ENCODE results near the gene PLS1. TPM values are rescaled to one million over a fixed set of nuclear protein-coding genes. Genes with fewer than 3 reads are reported as not detected.
A peak's percentile ranks its signal among the peaks of the same experiment; 100 is the strongest.

The PLS1 gene
- total RNA-seq, 1 donor from 2014 or later: 21.8 TPM

- DNase-seq (ENCODE audit: low read depth): no peak
- Histone ChIP-seq H3K36me3 (ENCODE audit: control insufficient read depth, insufficient read depth, low read length) (no peaks in the 10 kb centered on the region), H3K27me3 (ENCODE audit: control insufficient read depth, insufficient read depth, low read length) (no peaks in the 10 kb centered on the region), H3K4me3 (ENCODE audit: low read depth, low read length) (no peak overlapping the region)
- TF ChIP-seq CTCF (IDR thresholded peaks at IDR 0.05; ENCODE audit: insufficient read depth, low read length, poor library complexity, severe bottlenecking): no peak
Measured at GRCh38 chr3:142641504-142641903, 45.3 kb downstream of the PLS1 start.

- no peak overlapping the region for H3K4me3 ChIP-seq (ENCODE audit: low read depth, low read length)
- no peaks in the 10 kb centered on the region for H3K27me3 ChIP-seq (ENCODE audit: control insufficient read depth, insufficient read depth, low read length)
- no peak for DNase-seq (ENCODE audit: low read depth)
- TF ChIP-seq CTCF (IDR thresholded peaks at IDR 0.05; ENCODE audit: insufficient read depth, low read length, poor library complexity, severe bottlenecking): no peak
- no peaks in the 10 kb centered on the region for H3K36me3 ChIP-seq (ENCODE audit: control insufficient read depth, insufficient read depth, low read length)
Measured at GRCh38 chr3:142642956-142643355, 46.8 kb downstream of the PLS1 start.

DNA sequence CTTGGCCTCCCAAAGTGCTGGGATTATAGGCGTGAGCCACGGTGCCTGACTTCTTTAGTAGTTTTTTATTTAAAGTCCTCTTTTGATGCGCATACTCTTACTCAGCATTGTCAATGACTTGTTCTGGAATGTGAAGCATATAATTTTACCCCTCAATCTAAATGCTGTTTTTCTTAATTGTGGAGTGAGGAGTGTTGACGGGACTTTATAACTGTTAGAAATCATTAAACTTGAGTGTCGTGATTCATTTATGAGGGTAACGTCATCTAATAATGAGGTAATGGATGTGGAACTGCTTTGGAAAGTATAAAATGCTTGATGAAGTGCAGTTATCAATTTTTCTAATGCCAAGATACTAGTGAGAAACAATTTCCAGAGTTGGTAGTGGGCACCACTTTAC is 48.3 kb downstream of the PLS1 start:
- no peak for DNase-seq (ENCODE audit: low read depth)
- no peak overlapping the region for H3K4me3 ChIP-seq (ENCODE audit: low read depth, low read length)
- no peak for TF ChIP-seq CTCF (IDR thresholded peaks at IDR 0.05; ENCODE audit: insufficient read depth, low read length, poor library complexity, severe bottlenecking)
- H3K36me3 ChIP-seq (ENCODE audit: control insufficient read depth, insufficient read depth, low read length): no peaks in the 10 kb centered on the region
- H3K27me3 ChIP-seq (ENCODE audit: control insufficient read depth, insufficient read depth, low read length): no peaks in the 10 kb centered on the region

DNA sequence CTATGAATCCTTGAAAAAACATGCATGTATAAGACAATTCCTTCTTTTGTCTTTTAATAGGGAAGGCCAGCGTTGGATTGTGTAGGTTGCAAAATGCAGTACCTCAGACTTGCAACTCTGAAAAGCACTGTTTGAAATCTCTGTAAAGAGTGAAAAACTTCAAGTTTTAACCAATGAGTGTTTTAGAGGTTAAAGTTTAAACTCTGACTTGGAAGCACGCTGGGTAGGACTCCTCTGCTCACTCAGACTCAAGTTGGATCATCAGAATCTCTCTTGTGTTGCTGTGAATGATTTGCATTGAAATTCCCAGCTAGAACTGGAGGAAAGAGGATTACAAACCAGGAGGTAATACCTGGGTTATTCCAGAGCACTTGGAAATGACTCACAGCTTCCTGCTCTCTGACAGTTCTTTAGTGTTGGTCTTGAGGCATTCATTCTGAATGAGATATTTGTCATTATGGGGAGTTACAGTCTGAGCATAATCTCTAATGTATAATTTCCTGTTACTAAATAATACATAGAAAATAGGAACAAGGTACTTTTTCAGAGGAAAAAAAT is 49.1 kb downstream of the PLS1 start:
- H3K36me3 ChIP-seq (ENCODE audit: control insufficient read depth, insufficient read depth, low read length): no peaks in the 10 kb centered on the region
- no peaks in the 10 kb centered on the region for H3K27me3 ChIP-seq (ENCODE audit: control insufficient read depth, insufficient read depth, low read length)
- DNase-seq (ENCODE audit: low read depth): peak; percentile 86
- no peak for TF ChIP-seq CTCF (IDR thresholded peaks at IDR 0.05; ENCODE audit: insufficient read depth, low read length, poor library complexity, severe bottlenecking)
- H3K4me3 ChIP-seq (ENCODE audit: low read depth, low read length): no peak overlapping the region

GRCh38 chr3:142646020-142646785 is 50.0 kb downstream of the PLS1 start:
- DNase-seq (ENCODE audit: low read depth): no peak
- no peak overlapping the region for H3K4me3 ChIP-seq (ENCODE audit: low read depth, low read length)
- H3K27me3 ChIP-seq (ENCODE audit: control insufficient read depth, insufficient read depth, low read length): no peaks in the 10 kb centered on the region
- no peak for TF ChIP-seq CTCF (IDR thresholded peaks at IDR 0.05; ENCODE audit: insufficient read depth, low read length, poor library complexity, severe bottlenecking)
- H3K36me3 ChIP-seq (ENCODE audit: control insufficient read depth, insufficient read depth, low read length): no peaks in the 10 kb centered on the region

DNA sequence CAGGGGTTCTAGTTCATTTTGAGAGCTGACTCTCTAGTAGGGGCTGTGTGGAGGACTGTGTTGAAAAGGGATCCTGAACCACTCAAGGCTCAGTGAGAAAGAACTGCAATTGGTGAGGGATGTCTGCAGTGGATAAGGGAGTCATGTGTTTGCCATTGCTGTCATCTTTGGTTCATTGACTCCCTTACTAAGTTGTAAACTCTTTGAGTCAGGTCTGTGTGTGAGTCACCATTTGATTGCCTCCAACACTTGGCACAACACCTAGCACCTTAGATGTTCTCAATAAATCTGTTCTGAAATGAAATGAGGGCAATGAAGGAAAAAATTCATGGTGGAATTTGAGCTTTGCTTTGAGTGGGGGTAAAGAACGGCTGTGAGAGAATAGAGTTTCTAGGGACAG is 51.7 kb downstream of the PLS1 start:
- peak; percentile 80 for DNase-seq (ENCODE audit: low read depth)
- H3K36me3 ChIP-seq (ENCODE audit: control insufficient read depth, insufficient read depth, low read length): no peaks in the 10 kb centered on the region

More for the DNA sequence above, 51.7 kb downstream of the PLS1 start:
- no peaks in the 10 kb centered on the region for H3K27me3 ChIP-seq (ENCODE audit: control insufficient read depth, insufficient read depth, low read length)
- TF ChIP-seq CTCF (IDR thresholded peaks at IDR 0.05; ENCODE audit: insufficient read depth, low read length, poor library complexity, severe bottlenecking): no peak
- no peak overlapping the region for H3K4me3 ChIP-seq (ENCODE audit: low read depth, low read length)

All from kidney epithelial cell (primary cell).